ENCODE results near the gene HIVEP3.

HIVEP3 gene

DNA sequence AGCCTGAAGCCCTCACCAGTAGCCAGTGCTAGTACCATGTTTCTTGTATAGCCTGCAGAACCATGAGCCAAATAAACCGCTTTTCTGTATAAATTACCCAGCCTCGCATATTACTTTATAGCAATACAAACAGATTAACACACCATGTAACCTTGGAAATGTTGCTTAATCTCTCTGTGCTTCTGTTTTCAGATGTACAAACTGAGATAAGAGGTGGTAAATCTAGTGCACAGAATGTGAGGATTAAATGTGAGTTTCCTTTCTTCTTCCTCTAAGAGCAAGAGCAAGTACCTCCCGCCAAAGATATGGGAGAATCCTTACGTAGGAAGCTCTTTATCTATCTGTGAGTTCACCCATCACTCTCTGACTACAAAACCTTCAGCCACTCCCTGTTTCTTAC lies 128.4 kb downstream of the HIVEP3 start:
- TF ChIP-seq FOXP2 (optimal IDR thresholded peaks at IDR 0.05; ENCODE audit: control extremely low read depth, extremely low read length, insufficient read depth) (no peak), POLR2AphosphoS5 (IDR thresholded peaks at IDR 0.05; ENCODE audit: borderline replicate concordance, low read depth, low read length) (no peak), EZH2 (IDR thresholded peaks at IDR 0.05) (no peak)
- no peak overlapping the region for H3K27ac ChIP-seq
- no peak for DNase-seq (ENCODE audit: low read depth, low spot score)
- no peak overlapping the region for H3K4me3 ChIP-seq
- H3K9me3 ChIP-seq (ENCODE audit: low read depth, low read length) = no peaks in the 10 kb centered on the region
- no peak overlapping the region for H3K9ac ChIP-seq (ENCODE audit: insufficient read length)
- H3K36me3 ChIP-seq (ENCODE audit: insufficient read depth, low read length) = no peaks in the 10 kb centered on the region

DNA sequence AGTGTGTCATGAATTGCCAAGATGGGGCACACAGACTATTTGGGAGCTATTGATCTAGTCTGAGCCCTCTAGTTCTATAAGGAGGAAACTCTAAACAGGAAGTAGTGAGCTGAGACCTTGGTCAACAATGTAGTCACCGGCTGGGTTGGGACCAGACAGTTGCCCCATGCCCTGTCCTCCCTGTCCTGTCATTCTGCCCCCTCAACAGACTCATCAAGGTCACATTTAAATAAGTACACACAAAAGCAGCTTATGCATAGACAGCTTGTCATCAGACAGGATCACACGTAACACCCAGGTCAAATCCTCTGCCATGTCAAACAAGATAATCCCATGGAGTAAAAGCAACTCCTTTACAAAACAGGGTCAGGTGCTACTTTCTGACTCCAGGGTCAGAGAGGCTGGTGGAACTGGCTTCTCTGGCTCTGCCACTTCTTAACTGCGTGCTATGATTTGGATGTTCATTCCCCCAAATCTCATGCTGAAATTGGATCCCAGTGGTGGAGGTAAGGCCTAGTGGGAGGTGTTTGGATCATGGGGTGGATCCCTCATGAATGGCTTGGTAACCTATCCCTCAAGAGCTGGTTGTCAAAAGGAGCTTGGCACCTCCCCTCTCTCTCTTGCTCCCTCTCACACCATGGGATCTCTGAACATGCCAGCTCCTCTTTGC lies 128.9 kb downstream of the HIVEP3 start:
- H3K4me3 ChIP-seq = no peak overlapping the region
- DNase-seq (ENCODE audit: low read depth, low spot score) = no peak
- no peaks in the 10 kb centered on the region for H3K9me3 ChIP-seq (ENCODE audit: low read depth, low read length)
- no peaks in the 10 kb centered on the region for H3K36me3 ChIP-seq (ENCODE audit: insufficient read depth, low read length)
- H3K9ac ChIP-seq (ENCODE audit: insufficient read length) = no peak overlapping the region
- H3K27ac ChIP-seq = no peak overlapping the region
- TF ChIP-seq POLR2AphosphoS5 (IDR thresholded peaks at IDR 0.05; ENCODE audit: borderline replicate concordance, low read depth, low read length) (no peak), EZH2 (IDR thresholded peaks at IDR 0.05) (no peak), FOXP2 (optimal IDR thresholded peaks at IDR 0.05; ENCODE audit: control extremely low read depth, extremely low read length, insufficient read depth) (no peak)

GRCh38 chr1:41788427-41788826 lies 130.3 kb downstream of the HIVEP3 start:
- no peak for TF ChIP-seq EZH2 (IDR thresholded peaks at IDR 0.05)
- H3K9me3 ChIP-seq (ENCODE audit: low read depth, low read length) = no peaks in the 10 kb centered on the region
- no peak overlapping the region for H3K27ac ChIP-seq
- no peak for DNase-seq (ENCODE audit: low read depth, low spot score)
- H3K36me3 ChIP-seq (ENCODE audit: insufficient read depth, low read length) = no peaks in the 10 kb centered on the region
- H3K9ac ChIP-seq (ENCODE audit: insufficient read length) = no peak overlapping the region
- H3K4me3 ChIP-seq = no peak overlapping the region

GRCh38 chr1:41784531-41785274 lies 134.0 kb downstream of the HIVEP3 start:
- no peak for DNase-seq (ENCODE audit: low read depth, low spot score)

DNA sequence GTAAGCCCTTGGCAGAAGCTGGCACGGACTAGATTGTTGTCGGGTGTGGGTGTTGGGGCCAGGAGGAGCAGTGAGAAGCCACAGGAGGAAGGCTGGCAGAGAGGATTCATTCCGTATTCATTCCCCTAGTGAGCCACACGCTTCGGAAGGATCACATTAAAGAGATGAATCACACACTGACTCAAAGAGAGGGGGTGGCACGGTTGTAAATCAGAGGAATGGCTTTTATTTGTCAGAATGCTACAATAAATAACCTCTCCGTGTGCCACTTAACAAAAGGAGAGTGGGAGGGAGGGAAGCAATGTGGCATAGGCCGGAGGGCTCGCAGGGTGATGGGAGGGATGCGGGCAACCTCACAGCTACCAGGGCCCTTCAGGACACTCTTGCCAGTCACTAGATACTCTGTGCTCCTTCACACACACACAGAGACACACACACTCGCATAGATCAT lies 135.5 kb downstream of the HIVEP3 start:
- DNase-seq (ENCODE audit: low read depth, low spot score) = no peak
- Histone ChIP-seq H3K36me3 (ENCODE audit: insufficient read depth, low read length) (no peaks in the 10 kb centered on the region), H3K9ac (ENCODE audit: insufficient read length) (no peak overlapping the region), H3K27ac (no peak overlapping the region), H3K4me3 (no peak overlapping the region), H3K9me3 (ENCODE audit: low read depth, low read length) (no peaks in the 10 kb centered on the region)
- TF ChIP-seq EZH2 (IDR thresholded peaks at IDR 0.05) = no peak
- TF ChIP-seq FOXP2 (optimal IDR thresholded peaks at IDR 0.05; ENCODE audit: control extremely low read depth, extremely low read length, insufficient read depth) = no peak
- TF ChIP-seq POLR2AphosphoS5 (IDR thresholded peaks at IDR 0.05; ENCODE audit: borderline replicate concordance, low read depth, low read length) = no peak

More at GRCh38 chr1:41784531-41785274, 134.0 kb downstream of the HIVEP3 start:
- Histone ChIP-seq H3K4me3 (no peak overlapping the region), H3K9me3 (ENCODE audit: low read depth, low read length) (no peaks in the 10 kb centered on the region), H3K36me3 (ENCODE audit: insufficient read depth, low read length) (no peaks in the 10 kb centered on the region), H3K27ac (no peak overlapping the region), H3K9ac (ENCODE audit: insufficient read length) (no peak overlapping the region)
- TF ChIP-seq POLR2AphosphoS5 (IDR thresholded peaks at IDR 0.05; ENCODE audit: borderline replicate concordance, low read depth, low read length) = no peak
- no peak for TF ChIP-seq FOXP2 (optimal IDR thresholded peaks at IDR 0.05; ENCODE audit: control extremely low read depth, extremely low read length, insufficient read depth)
- TF ChIP-seq EZH2 (IDR thresholded peaks at IDR 0.05) = no peak

DNA sequence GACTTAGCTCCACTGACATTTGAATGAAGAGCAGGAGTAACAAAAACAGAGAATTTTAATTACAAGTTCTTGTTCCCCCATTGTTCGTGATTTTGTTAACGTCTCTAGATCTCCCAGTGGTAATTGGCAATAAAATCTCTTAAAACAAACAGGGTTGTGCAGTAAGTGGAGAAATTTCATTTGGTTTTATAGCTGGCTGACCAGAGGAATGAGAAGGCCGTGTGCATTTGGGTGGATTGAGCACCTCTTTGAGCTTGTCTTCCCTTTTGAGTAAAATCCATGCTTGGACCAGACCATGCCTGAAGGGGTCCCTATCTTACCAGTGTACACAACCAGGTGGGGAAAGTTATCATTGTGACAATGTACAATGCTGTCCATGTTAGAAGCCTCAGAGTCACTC lies 137.8 kb downstream of the HIVEP3 start:
- H3K9ac ChIP-seq (ENCODE audit: insufficient read length) = no peak overlapping the region
- no peak for DNase-seq (ENCODE audit: low read depth, low spot score)
- H3K9me3 ChIP-seq (ENCODE audit: low read depth, low read length) = no peaks in the 10 kb centered on the region
- no peak overlapping the region for H3K4me3 ChIP-seq
- H3K36me3 ChIP-seq (ENCODE audit: insufficient read depth, low read length) = no peaks in the 10 kb centered on the region
- no peak overlapping the region for H3K27ac ChIP-seq
- TF ChIP-seq EZH2 (IDR thresholded peaks at IDR 0.05) (no peak), FOXP2 (optimal IDR thresholded peaks at IDR 0.05; ENCODE audit: control extremely low read depth, extremely low read length, insufficient read depth) (no peak), POLR2AphosphoS5 (IDR thresholded peaks at IDR 0.05; ENCODE audit: borderline replicate concordance, low read depth, low read length) (no peak)

GRCh38 chr1:41780322-41780721 lies 138.4 kb downstream of the HIVEP3 start:
- DNase-seq (ENCODE audit: low read depth, low spot score) = no peak
- TF ChIP-seq POLR2AphosphoS5 (IDR thresholded peaks at IDR 0.05; ENCODE audit: borderline replicate concordance, low read depth, low read length) (no peak), EZH2 (IDR thresholded peaks at IDR 0.05) (no peak), FOXP2 (optimal IDR thresholded peaks at IDR 0.05; ENCODE audit: control extremely low read depth, extremely low read length, insufficient read depth) (no peak)
- H3K4me3 ChIP-seq = no peak overlapping the region
- no peaks in the 10 kb centered on the region for H3K36me3 ChIP-seq (ENCODE audit: insufficient read depth, low read length)
- H3K9ac ChIP-seq (ENCODE audit: insufficient read length) = no peak overlapping the region
- H3K27ac ChIP-seq = no peak overlapping the region
- no peaks in the 10 kb centered on the region for H3K9me3 ChIP-seq (ENCODE audit: low read depth, low read length)

DNA sequence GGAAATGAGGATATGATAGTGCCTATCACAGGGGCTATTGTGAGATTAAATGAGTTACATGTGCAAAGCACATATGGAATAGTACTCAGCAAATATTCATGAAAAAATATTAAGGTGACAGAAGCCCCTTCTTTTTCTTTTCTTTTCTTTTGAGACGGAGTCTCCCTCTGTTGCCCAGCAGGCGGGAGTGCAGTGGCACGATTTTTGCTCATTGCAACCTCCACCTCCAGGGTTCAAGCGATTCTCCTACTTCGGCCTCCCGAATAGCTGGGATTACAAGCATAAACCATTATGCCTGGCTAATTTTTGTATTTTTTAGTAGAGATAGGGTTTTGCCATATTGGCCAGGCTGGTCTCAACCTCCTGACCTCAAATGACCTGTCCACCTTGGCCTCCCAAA lies 139.4 kb downstream of the HIVEP3 start:
- Histone ChIP-seq H3K27ac (no peak overlapping the region), H3K36me3 (ENCODE audit: insufficient read depth, low read length) (no peaks in the 10 kb centered on the region), H3K9ac (ENCODE audit: insufficient read length) (no peak overlapping the region), H3K9me3 (ENCODE audit: low read depth, low read length) (no peaks in the 10 kb centered on the region), H3K4me3 (no peak overlapping the region)
- TF ChIP-seq FOXP2 (optimal IDR thresholded peaks at IDR 0.05; ENCODE audit: control extremely low read depth, extremely low read length, insufficient read depth) = no peak
- TF ChIP-seq POLR2AphosphoS5 (IDR thresholded peaks at IDR 0.05; ENCODE audit: borderline replicate concordance, low read depth, low read length) = no peak
- no peak for TF ChIP-seq EZH2 (IDR thresholded peaks at IDR 0.05)
- DNase-seq (ENCODE audit: low read depth, low spot score) = no peak
